GM10847 (cell line): ENCODE results near the gene MAVS.

Experiments
- POLR2A ChIP-seq: IDR thresholded peaks from 2 replicates; pipeline ENCODE4 v1.6.1; 2011; ENCODE audit not compliant: insufficient read length; ENCODE audit errors: extremely low read depth

MAVS gene

GRCh38 chr20:3867802-3868201 lies 21.2 kb downstream of the MAVS start:
- no peak for TF ChIP-seq POLR2A

GRCh38 chr20:3869839-3870634 lies 23.4 kb downstream of the MAVS start:
- no peak for TF ChIP-seq POLR2A

GRCh38 chr20:3871550-3872265 lies 25.1 kb downstream of the MAVS start:
- TF ChIP-seq POLR2A, result no peak

GRCh38 chr20:3873507-3873906 lies 26.9 kb downstream of the MAVS start:
- TF ChIP-seq POLR2A, result no peak

GRCh38 chr20:3874194-3874844 lies 27.7 kb downstream of the MAVS start:
- no peak for TF ChIP-seq POLR2A

- no peak for TF ChIP-seq POLR2A
Measured at GRCh38 chr20:3875378-3875974, 28.8 kb downstream of the MAVS start.

- TF ChIP-seq POLR2A, result no peak
Measured at GRCh38 chr20:3876000-3876399, 29.4 kb downstream of the MAVS start.

GRCh38 chr20:3876676-3877075 lies 30.0 kb downstream of the MAVS start:
- no peak for TF ChIP-seq POLR2A

- no peak for TF ChIP-seq POLR2A
Measured at GRCh38 chr20:3885715-3886114, 39.1 kb downstream of the MAVS start.

- TF ChIP-seq POLR2A, result no peak
Measured at GRCh38 chr20:3887876-3888620, 41.4 kb downstream of the MAVS start.

GRCh38 chr20:3888622-3889488 lies 42.2 kb downstream of the MAVS start, which contains the start of gene PANK2:
PANK2 (plus strand) TSS chr20:3889387.
- peak; percentile 70 for TF ChIP-seq POLR2A

GRCh38 chr20:3889489-3890397 lies 43.1 kb downstream of the MAVS start:
- no peak for TF ChIP-seq POLR2A

GRCh38 chr20:3890398-3890751 lies 43.7 kb downstream of the MAVS start:
- TF ChIP-seq POLR2A, result no peak
